GM12892 (cell line): ENCODE results near the gene DUOXA2.

Experiments used
- POLR2A ChIP-seq: IDR thresholded peaks from 2 replicates; pipeline ENCODE4 v1.6.1; 2011; ENCODE audit warnings: low read depth, low read length, control low read depth
- POLR2AphosphoS5 ChIP-seq: IDR thresholded peaks from 2 replicates; pipeline ENCODE4 v1.6.1; 2011; ENCODE audit warnings: low read depth, low read length, control low read depth

- TF ChIP-seq POLR2AphosphoS5, result no peak; the same call in 1 of the 2 replicates
- peak; percentile 71 for TF ChIP-seq POLR2A
Observed at GRCh38 chr15:45166834-45167630, 52.9 kb downstream of the DUOXA2 start.
